C4-2B (cell line): Measurements from ENCODE around the gene ICOS.

Experiments used
- ZFX ChIP-seq: fragments of 450-650 bp; IDR thresholded peaks from 2 replicates; pipeline ENCODE4 v1.6.1; 2017
- TF ChIP-seq, protein P1 (sequence below): fragments of 450-650 bp; conservative IDR thresholded peaks from 2 replicates; pipeline ENCODE4 v1.5.1; 2017; ENCODE audit warnings: mild to moderate bottlenecking

DNA sequence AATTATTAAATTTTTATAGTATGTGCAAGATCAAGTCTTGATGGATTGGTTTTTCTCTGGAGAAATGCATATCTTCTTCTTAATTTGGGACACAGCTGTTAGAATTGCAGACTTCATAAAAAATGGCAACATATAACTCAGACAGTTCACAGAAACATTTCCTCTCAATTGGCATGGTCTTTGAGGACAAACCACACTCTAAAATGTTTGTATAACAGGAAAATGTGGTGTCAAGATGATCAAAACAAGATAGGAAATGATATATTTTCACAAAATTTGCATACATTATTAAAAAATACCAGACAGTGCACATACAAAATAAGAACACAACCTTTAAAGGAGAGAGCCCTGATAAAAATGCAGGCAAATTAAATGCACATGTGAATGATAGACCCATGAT, 63.9 kb downstream of the ICOS start:
- TF ChIP-seq, protein P1, sequence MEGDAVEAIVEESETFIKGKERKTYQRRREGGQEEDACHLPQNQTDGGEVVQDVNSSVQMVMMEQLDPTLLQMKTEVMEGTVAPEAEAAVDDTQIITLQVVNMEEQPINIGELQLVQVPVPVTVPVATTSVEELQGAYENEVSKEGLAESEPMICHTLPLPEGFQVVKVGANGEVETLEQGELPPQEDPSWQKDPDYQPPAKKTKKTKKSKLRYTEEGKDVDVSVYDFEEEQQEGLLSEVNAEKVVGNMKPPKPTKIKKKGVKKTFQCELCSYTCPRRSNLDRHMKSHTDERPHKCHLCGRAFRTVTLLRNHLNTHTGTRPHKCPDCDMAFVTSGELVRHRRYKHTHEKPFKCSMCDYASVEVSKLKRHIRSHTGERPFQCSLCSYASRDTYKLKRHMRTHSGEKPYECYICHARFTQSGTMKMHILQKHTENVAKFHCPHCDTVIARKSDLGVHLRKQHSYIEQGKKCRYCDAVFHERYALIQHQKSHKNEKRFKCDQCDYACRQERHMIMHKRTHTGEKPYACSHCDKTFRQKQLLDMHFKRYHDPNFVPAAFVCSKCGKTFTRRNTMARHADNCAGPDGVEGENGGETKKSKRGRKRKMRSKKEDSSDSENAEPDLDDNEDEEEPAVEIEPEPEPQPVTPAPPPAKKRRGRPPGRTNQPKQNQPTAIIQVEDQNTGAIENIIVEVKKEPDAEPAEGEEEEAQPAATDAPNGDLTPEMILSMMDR: no peak
- no peak for TF ChIP-seq ZFX
